T-cell (primary cell): ENCODE results near the gene NUTM2A. TPM values are rescaled to one million over a fixed set of nuclear protein-coding genes. Genes with fewer than 3 reads are reported as not detected.
"Not testable (repeated sequence)": the region's sequence is repeated elsewhere in the genome, so short reads cannot be mapped to it uniquely, and the experiment has no call there.

Experiments used
- ATAC-seq, 4 experiments: fragments of 200-7000 bp in 3 of 4; fragments of 150-1000 bp in 1 of 4; cut with Tn5 transposase; replicated peaks in 1 of 4; 1 replicate in 3 of 4; 2 replicates in 1 of 4; pipeline ENCODE4 v1.10.0; 2021; ENCODE audit warnings: moderate library complexity in 3 of 4, mild to moderate bottlenecking in 2 of 4, moderate number of reproducible peaks in 1 of 4
- CTCF ChIA-PET, 2 donors: fragments of 300-600 bp; sonication (Branson Sonifier 250); formaldehyde crosslinking; loops; one replicate each; lab custom pipeline; 2022; ENCODE audit warnings: antibody characterized with exemption in 2 of 2; lab: Charles Lee
- POLR2A ChIA-PET, 2 donors: fragments of 300-600 bp; sonication (Branson Sonifier 250); formaldehyde crosslinking; loops; one replicate each; lab custom pipeline; 2022; ENCODE audit warnings: antibody characterized with exemption in 2 of 2; lab: Charles Lee
- DNase-seq, 35 experiments: peaks; one replicate each; pipeline versions ENCODE4 v3.0.0 to v3.0.0-alpha.2; 2013 to 2023
- H3K27ac ChIP-seq: one replicate; pipeline ENCODE4 v1.5.1; 2013; ENCODE audit warnings: low read length
- H3K27me3 ChIP-seq, 2 experiments: replicated peaks in 1 of 2; 1 replicate in 1 of 2; 2 replicates in 1 of 2; pipeline versions ENCODE4 v1.6.1 to v1.7.0; 2013; ENCODE audit warnings: low read length in 1 of 2, mixed read lengths in 1 of 2; ENCODE audit not compliant: control insufficient read depth in 2 of 2, insufficient read depth in 2 of 2; ENCODE audit errors: extremely low read depth in 1 of 2
- H3K36me3 ChIP-seq, 2 donors: 1 replicate in 1 of 2; 2 replicates in 1 of 2; pipeline versions ENCODE4 v1.6.1 to v1.7.0; 2013; ENCODE audit warnings: low read length in 1 of 2; ENCODE audit not compliant: control insufficient read depth in 2 of 2, insufficient read depth in 1 of 2; ENCODE audit errors: extremely low read depth in 1 of 2
- H3K4me1 ChIP-seq, 2 experiments: 1 replicate in 1 of 2; 2 replicates in 1 of 2; pipeline versions ENCODE4 v1.6.1 to v1.7.0; 2013; ENCODE audit warnings: low read length in 2 of 2, mixed read lengths in 1 of 2; ENCODE audit not compliant: insufficient read depth in 2 of 2, control insufficient read depth in 1 of 2; ENCODE audit errors: extremely low read depth in 1 of 2
- H3K4me3 ChIP-seq, 2 donors: 1 replicate in 1 of 2; 2 replicates in 1 of 2; pipeline versions ENCODE4 v1.5.1 to v1.7.0; 2013; ENCODE audit warnings: mild to moderate bottlenecking in 2 of 2, low read length in 1 of 2, moderate library complexity in 1 of 2; ENCODE audit not compliant: control insufficient read depth in 1 of 2; ENCODE audit errors: extremely low read depth in 1 of 2
- H3K9me3 ChIP-seq: 2 replicates; pipeline ENCODE4 v1.7.0; 2013
- H3K27ac Mint-ChIP-seq, 2 donors: one replicate each; pipeline ENCODE4 v1.8.0; 2020 to 2021; ENCODE audit warnings: mild to moderate bottlenecking in 2 of 2, mixed read lengths in 2 of 2
- H3K27me3 Mint-ChIP-seq, 2 donors: one replicate each; pipeline ENCODE4 v1.8.0; 2021 to 2022; ENCODE audit warnings: mixed read lengths in 2 of 2
- H3K36me3 Mint-ChIP-seq: one replicate; pipeline ENCODE4 v1.8.0; 2021; ENCODE audit warnings: mixed read lengths
- H3K4me1 Mint-ChIP-seq, 3 donors: one replicate each; pipeline ENCODE4 v1.8.0; 2020 to 2022; ENCODE audit warnings: mixed read lengths in 3 of 3, mild to moderate bottlenecking in 1 of 3
- H3K4me3 Mint-ChIP-seq, 3 donors: one replicate each; pipeline ENCODE4 v1.8.0; 2020 to 2022; ENCODE audit warnings: mild to moderate bottlenecking in 3 of 3, mixed read lengths in 3 of 3, moderate library complexity in 3 of 3
- H3K9me3 Mint-ChIP-seq, 3 donors: one replicate each; pipeline ENCODE4 v1.8.0; 2020 to 2022; ENCODE audit warnings: mixed read lengths in 3 of 3
- WGBS: methylation state at CpG from one replicate; pipeline ENCODE4 v1.1.5; 2013; ENCODE audit warnings: missing lambda C conversion rate; ENCODE audit not compliant: insufficient coverage; 5-methylcytosine and 5-hydroxymethylcytosine counted together
- total RNA-seq, 35 experiments: library from RNA in 6 of 35; stranded (reverse) in 6 of 35; fragments of 120-200 nt in 1 of 35; gene quantifications; one replicate each; pipeline versions ENCODE4 v1.2.1 to v1.2.4 and lab custom pipeline; 2013 to 2026

The NUTM2A gene
- total RNA-seq, 5 donors from 2014 or later (not counting 1 experiment from before 2014, with no cell fraction given) = 0.93 to 3.1 (median 1.8) TPM; not detected in 1

GRCh38 chr10:87200924-87201323 is 24.3 kb upstream of the NUTM2A start:
- H3K4me3 ChIP-seq, H3K27ac ChIP-seq, H3K36me3 Mint-ChIP-seq, POLR2A ChIA-PET, H3K9me3 Mint-ChIP-seq, CTCF ChIA-PET, H3K27me3 ChIP-seq, H3K9me3 ChIP-seq, H3K36me3 ChIP-seq, H3K27me3 Mint-ChIP-seq: not testable (repeated sequence)
- peak overlapping the region in 2 of 3 donors; percentile 60 to 63 for H3K4me3 Mint-ChIP-seq
- ATAC-seq (peak in 2 of 4 experiments; percentile 60 to 64), DNase-seq (peak in 6 of 35 experiments; percentile 12 to 66 (median 18))
- H3K4me1 ChIP-seq = peaks cover 0 to 12% of the 10 kb centered on the region in 2 experiments
- WGBS = no CpG with 5 or more reads among the region's 6 CpGs
- H3K27ac Mint-ChIP-seq = peak overlapping the region in 1 of 2 donors; percentile 52
- peaks cover 11 to 19% (median 17%) of the 10 kb centered on the region in 3 donors for H3K4me1 Mint-ChIP-seq

DNA sequence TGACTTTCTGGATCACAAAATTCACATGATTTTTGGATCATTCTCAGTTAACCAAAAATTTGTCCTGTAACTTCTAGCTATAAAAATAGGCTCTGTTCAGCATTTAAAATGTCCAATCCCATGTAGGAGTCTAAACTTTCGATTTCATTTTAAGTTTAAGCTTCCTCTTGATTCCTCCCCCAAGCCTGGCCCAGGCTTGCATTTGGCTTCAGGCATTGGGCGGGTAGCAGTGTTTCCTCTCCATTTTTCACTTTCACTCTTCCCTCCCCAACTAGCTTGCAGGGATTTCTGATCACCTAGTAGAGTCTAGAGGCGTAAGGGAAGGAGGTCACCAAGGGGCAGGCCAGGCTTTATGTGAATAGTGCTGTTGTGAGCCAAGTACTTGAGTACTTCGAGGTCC is 20.4 kb upstream of the NUTM2A start:
- H3K36me3 Mint-ChIP-seq, H3K27ac Mint-ChIP-seq, H3K27me3 ChIP-seq, H3K27ac ChIP-seq, ATAC-seq, H3K4me3 Mint-ChIP-seq, H3K36me3 ChIP-seq, H3K9me3 Mint-ChIP-seq, H3K4me3 ChIP-seq, H3K9me3 ChIP-seq, CTCF ChIA-PET, H3K27me3 Mint-ChIP-seq, DNase-seq, POLR2A ChIA-PET: not testable (repeated sequence)
- H3K4me1 ChIP-seq = peaks cover 0 to 12% of the 10 kb centered on the region in 2 experiments
- H3K4me1 Mint-ChIP-seq = peaks cover 11 to 19% (median 17%) of the 10 kb centered on the region in 3 donors
- no CpG with 5 or more reads among the region's 4 CpGs for WGBS

DNA sequence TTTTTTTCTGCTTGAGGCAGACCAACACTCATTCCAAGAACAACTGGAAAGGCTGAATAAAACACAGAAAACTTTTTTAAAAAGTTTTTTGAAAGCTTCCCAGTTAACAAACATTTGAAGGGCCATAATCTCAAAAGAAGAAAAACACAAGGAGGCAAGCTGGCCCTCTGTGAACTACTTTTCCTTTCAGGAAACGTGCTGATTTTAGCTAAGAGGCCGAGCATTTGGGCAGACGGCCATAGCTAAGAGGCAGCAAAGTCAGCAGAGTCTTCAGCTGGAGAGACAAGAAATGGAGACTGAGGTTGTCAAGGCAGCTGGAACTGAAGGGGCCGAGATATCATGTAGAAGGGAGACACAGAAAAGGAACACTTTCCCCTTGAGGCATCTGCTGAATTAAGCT is 18.3 kb upstream of the NUTM2A start:
- H3K27me3 Mint-ChIP-seq, H3K9me3 Mint-ChIP-seq, H3K36me3 ChIP-seq, H3K9me3 ChIP-seq, H3K27ac Mint-ChIP-seq, ATAC-seq, H3K36me3 Mint-ChIP-seq, H3K4me3 Mint-ChIP-seq, H3K27me3 ChIP-seq, H3K27ac ChIP-seq, POLR2A ChIA-PET, H3K4me3 ChIP-seq, DNase-seq: not testable (repeated sequence)
- 79% methylated on average over 2 of the region's 4 CpGs for WGBS
- CTCF ChIA-PET = interaction anchor here in 1 of 2 donors (0.6 kb wide), 1 partner anchor 683 kb away, joined by 3 read pairs; no protein-coding TSS in a partner anchor
- H3K4me1 ChIP-seq = peaks cover 0 to 12% of the 10 kb centered on the region in 2 experiments
- H3K4me1 Mint-ChIP-seq = peaks cover 11 to 14% (median 12%) of the 10 kb centered on the region in 3 donors

- no CpG with 5 or more reads among the region's 5 CpGs for WGBS
- H3K27ac ChIP-seq, DNase-seq, H3K4me3 Mint-ChIP-seq, H3K27me3 ChIP-seq, H3K4me3 ChIP-seq, H3K36me3 ChIP-seq, CTCF ChIA-PET, H3K9me3 Mint-ChIP-seq, H3K4me1 ChIP-seq, H3K9me3 ChIP-seq, H3K36me3 Mint-ChIP-seq, H3K27me3 Mint-ChIP-seq, POLR2A ChIA-PET, H3K27ac Mint-ChIP-seq, H3K4me1 Mint-ChIP-seq, ATAC-seq: not testable (repeated sequence)
Observed at GRCh38 chr10:87210309-87210708, 14.9 kb upstream of the NUTM2A start.

DNA sequence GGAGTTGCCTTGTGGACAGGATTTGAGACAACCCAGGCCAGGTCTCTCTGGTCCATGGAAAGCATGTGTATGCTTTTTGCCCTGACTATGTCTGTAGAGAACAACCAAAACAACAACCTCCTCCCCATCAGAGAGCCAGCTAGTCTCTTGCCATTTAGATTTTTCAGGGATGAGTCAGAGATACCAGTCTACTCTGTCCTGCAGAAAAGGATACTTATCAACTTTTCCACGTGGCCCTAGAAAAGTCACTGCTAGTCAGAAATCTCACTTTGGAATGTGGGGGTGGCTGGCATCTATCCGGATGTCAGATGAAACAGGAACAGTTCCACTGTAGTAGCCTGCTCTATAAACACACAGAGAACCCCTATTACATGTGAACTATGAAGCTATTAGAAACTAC is 13.4 kb upstream of the NUTM2A start:
- CTCF ChIA-PET, H3K4me3 ChIP-seq, H3K27me3 Mint-ChIP-seq, H3K4me1 ChIP-seq, H3K9me3 Mint-ChIP-seq, DNase-seq, H3K36me3 Mint-ChIP-seq, H3K36me3 ChIP-seq, H3K4me3 Mint-ChIP-seq, H3K27me3 ChIP-seq, H3K4me1 Mint-ChIP-seq, ATAC-seq, H3K27ac Mint-ChIP-seq, POLR2A ChIA-PET, H3K9me3 ChIP-seq, H3K27ac ChIP-seq: not testable (repeated sequence)
- WGBS = no CpG with 5 or more reads among the region's 2 CpGs

GRCh38 chr10:87213150-87213765 is 12.0 kb upstream of the NUTM2A start:
- H3K36me3 Mint-ChIP-seq, H3K4me3 ChIP-seq, H3K36me3 ChIP-seq, H3K27ac ChIP-seq, DNase-seq, CTCF ChIA-PET, H3K9me3 Mint-ChIP-seq, H3K4me3 Mint-ChIP-seq, H3K4me1 ChIP-seq, H3K27ac Mint-ChIP-seq, H3K9me3 ChIP-seq, H3K27me3 ChIP-seq, H3K27me3 Mint-ChIP-seq, POLR2A ChIA-PET: not testable (repeated sequence)
- ATAC-seq = peak in 3 of 4 experiments; percentile 10 to 50 (median 19)
- no CpG with 5 or more reads among the region's 8 CpGs for WGBS
- H3K4me1 Mint-ChIP-seq = peaks cover 1 to 11% (median 5%) of the 10 kb centered on the region in 3 donors
